HCT116 (cell line): ENCODE data around the gene DIS3L2. TPM values are rescaled to one million over a fixed set of nuclear protein-coding genes. Genes with fewer than 3 reads are reported as not detected.

ENCODE experiments used
- ATAC-seq: fragments of 200-7000 bp; cut with Tn5 transposase; 2 replicates; pipeline ENCODE4 v1.9.1; 2020; ENCODE audit warnings: mild to moderate bottlenecking, moderate library complexity
- BruUV-seq: library from RNA; stranded (reverse); fragments of 400-500 nt; replicated peaks from 2 replicates; lab custom pipeline; 2021; lab: Mats Ljungman, UMichigan
- CTCF ChIA-PET: fragments of 300-600 bp; sonication (Branson Sonifier 250); formaldehyde crosslinking; loops from one replicate; lab custom pipeline; 2021; ENCODE audit warnings: antibody characterized with exemption; lab: Charles Lee
- POLR2A ChIA-PET: fragments of 300-600, 350-600 bp; sonication (Branson Sonifier 250); formaldehyde crosslinking; loops from one replicate; lab custom pipeline; 2021; ENCODE audit warnings: antibody characterized with exemption; lab: Charles Lee
- RAD21 ChIA-PET, 2 experiments: fragments of 300-600 bp; sonication (Branson Sonifier 250); formaldehyde crosslinking; loops; one replicate each; lab custom pipeline; 2023; ENCODE audit warnings: low total read pairs in 2 of 2; ENCODE audit not compliant: uncharacterized antibody in 2 of 2, unreplicated experiment in 2 of 2, low non-redundant PET in 1 of 2; lab: Charles Lee
- DNase-seq: peaks from one replicate; pipeline ENCODE4 v3.0.0-alpha.2; 2010; ENCODE audit warnings: low read depth, low spot score
- H2AFZ ChIP-seq: fragments of 200-600 bp; shearing (Covaris generic), sonication (generic); 2 replicates; pipeline ENCODE4 v1.6.1; 2017; ENCODE audit warnings: low read depth, mixed run types, mixed read lengths, antibody characterized with exemption, low read length; ENCODE audit not compliant: poor library complexity, severe bottlenecking
- H3K27ac ChIP-seq: 2 replicates; pipeline ENCODE4 v1.5.1; 2012; ENCODE audit warnings: low read depth, low read length
- H3K27me3 ChIP-seq: fragments of 200-600 bp; sonication (generic); 2 replicates; pipeline ENCODE4 v1.6.1; 2016; ENCODE audit warnings: mixed run types, low read length, mixed read lengths; ENCODE audit not compliant: insufficient read depth
- H3K36me3 ChIP-seq, 2 experiments: fragments of 200-500 bp in 1 of 2; fragments of 200-600 bp in 1 of 2; sonication (Bioruptor generic) in 1 of 2; sonication (generic) in 1 of 2; 2 replicates each; pipeline versions ENCODE4 v1.5.1 to v1.6.1; 2014 to 2016; ENCODE audit warnings: low read length in 2 of 2, inconsistent platforms in 1 of 2, mixed read lengths in 1 of 2, mixed run types in 1 of 2; ENCODE audit not compliant: insufficient read depth in 2 of 2, control insufficient read depth in 1 of 2
- H3K4me1 ChIP-seq, 2 experiments: fragments of 200-600 bp in 1 of 2; sonication (generic) in 1 of 2; 2 replicates each; pipeline versions ENCODE4 v1.5.1 to v1.6.1; 2012 to 2017; ENCODE audit warnings: low read length in 2 of 2, inconsistent platforms in 1 of 2, mild to moderate bottlenecking in 1 of 2, mixed read lengths in 1 of 2, mixed run types in 1 of 2, moderate library complexity in 1 of 2; ENCODE audit not compliant: insufficient read depth in 2 of 2, control insufficient read depth in 1 of 2
- H3K4me2 ChIP-seq: fragments of 200-600 bp; sonication (generic); 2 replicates; pipeline ENCODE4 v1.6.1; 2017; ENCODE audit warnings: mixed run types, low read length, mixed read lengths
- H3K4me3 ChIP-seq, 2 experiments: fragments of 200-600 bp in 1 of 2; sonication (generic) in 1 of 2; replicated peaks in 1 of 2; 2 replicates each; pipeline ENCODE4 v1.5.1; 2011 to 2016; ENCODE audit warnings: low read length in 2 of 2, control low read depth in 1 of 2, low read depth in 1 of 2, mild to moderate bottlenecking in 1 of 2, mixed read lengths in 1 of 2, mixed run types in 1 of 2
- H3K79me2 ChIP-seq: fragments of 200-600 bp; sonication (generic); 2 replicates; pipeline ENCODE4 v1.6.1; 2017; ENCODE audit warnings: mild to moderate bottlenecking, mixed run types, low read length, moderate library complexity, mixed read lengths; ENCODE audit not compliant: insufficient read depth
- H3K9ac ChIP-seq: fragments of 200-600 bp; sonication (generic); 2 replicates; pipeline ENCODE4 v1.6.1; 2016; ENCODE audit warnings: low read length, mixed read lengths
- H3K9me2 ChIP-seq: fragments of 200-600 bp; sonication (generic), shearing (Covaris generic); 2 replicates; pipeline ENCODE4 v1.6.1; 2017; ENCODE audit warnings: mixed run types, mild to moderate bottlenecking, moderate library complexity; ENCODE audit not compliant: insufficient read depth
- H3K9me3 ChIP-seq, 2 experiments: fragments of 200-500 bp in 1 of 2; fragments of 200-600 bp in 1 of 2; sonication (Bioruptor generic) in 1 of 2; sonication (generic) in 1 of 2; 2 replicates each; pipeline ENCODE4 v1.6.1; 2014 to 2017; ENCODE audit warnings: low read length in 2 of 2, mixed read lengths in 2 of 2, inconsistent platforms in 1 of 2, low read depth in 1 of 2, mild to moderate bottlenecking in 1 of 2, mixed run types in 1 of 2, moderate library complexity in 1 of 2; ENCODE audit not compliant: control insufficient read depth in 1 of 2, insufficient read depth in 1 of 2
- H4K20me1 ChIP-seq: fragments of 200-600 bp; sonication (generic), shearing (Covaris generic); 2 replicates; pipeline ENCODE4 v1.6.1; 2017; ENCODE audit warnings: mixed run types, mild to moderate bottlenecking, moderate library complexity; ENCODE audit not compliant: insufficient read depth
- ATF3 ChIP-seq: IDR thresholded peaks from 2 replicates; pipeline ENCODE4 v1.6.1; 2012
- CBX3 ChIP-seq: IDR thresholded peaks from 2 replicates; pipeline ENCODE4 v1.6.1; 2012; ENCODE audit warnings: low read depth
- EGR1 ChIP-seq: IDR thresholded peaks from 2 replicates; pipeline ENCODE4 v1.6.1; 2012; ENCODE audit warnings: low read depth
- ELF1 ChIP-seq: IDR thresholded peaks from 2 replicates; pipeline ENCODE4 v1.6.1; 2012; ENCODE audit warnings: low read depth, borderline replicate concordance
- EZH2 ChIP-seq: fragments of 200-600 bp; sonication (generic); IDR thresholded peaks from 2 replicates; pipeline ENCODE4 v1.6.1; 2017; ENCODE audit warnings: antibody characterized with exemption, mixed run types
- EZH2phosphoT487 ChIP-seq: fragments of 200-600 bp; IDR thresholded peaks from 2 replicates; pipeline ENCODE4 v1.6.1; 2018; ENCODE audit warnings: antibody characterized with exemption, borderline replicate concordance
- FOSL1 ChIP-seq: IDR thresholded peaks from 2 replicates; pipeline ENCODE4 v1.6.1; 2012; ENCODE audit warnings: low read depth
- MAX ChIP-seq: IDR thresholded peaks from 2 replicates; pipeline ENCODE4 v1.6.1; 2012
- POLR2A ChIP-seq: IDR thresholded peaks from 2 replicates; pipeline ENCODE4 v1.7.0; 2011; ENCODE audit warnings: borderline replicate concordance; ENCODE audit not compliant: insufficient read depth, insufficient read length; ENCODE audit errors: extremely low read depth
- POLR2AphosphoS5 ChIP-seq: IDR thresholded peaks from 2 replicates; pipeline ENCODE4 v1.6.1; 2011; ENCODE audit warnings: mild to moderate bottlenecking, low read depth, low read length, moderate library complexity
- RAD21 ChIP-seq: IDR thresholded peaks from 2 replicates; pipeline ENCODE4 v1.6.1; 2012; ENCODE audit warnings: low read depth, mild to moderate bottlenecking
- REST ChIP-seq: IDR thresholded peaks from 2 replicates; pipeline ENCODE4 v1.6.1; 2012; ENCODE audit warnings: low read depth
- SP1 ChIP-seq: IDR thresholded peaks from 2 replicates; pipeline ENCODE4 v1.6.1; 2012; ENCODE audit warnings: low read depth
- SRF ChIP-seq: IDR thresholded peaks from 2 replicates; pipeline ENCODE4 v1.6.1; 2012; ENCODE audit warnings: low read depth
- TCF7L2 ChIP-seq: IDR thresholded peaks from 2 replicates; pipeline ENCODE4 v1.7.0; 2011; ENCODE audit warnings: borderline replicate concordance, inconsistent platforms; ENCODE audit not compliant: insufficient read depth, insufficient read length; ENCODE audit errors: extremely low read depth
- YY1 ChIP-seq: IDR thresholded peaks from 2 replicates; pipeline ENCODE4 v1.6.1; 2011; ENCODE audit warnings: low read length, low read depth, moderate library complexity, mild to moderate bottlenecking; ENCODE audit not compliant: insufficient replicate concordance; ENCODE audit errors: extremely low read depth
- ZFX ChIP-seq: fragments of 450-650 bp; IDR thresholded peaks from 2 replicates; pipeline ENCODE4 v1.6.1; 2017
- ZNF274 ChIP-seq: fragments of 200-500 bp; sonication (Bioruptor generic); IDR thresholded peaks from 2 replicates; pipeline ENCODE4 v1.6.1; 2014; ENCODE audit warnings: mild to moderate bottlenecking, low read depth, low read length, inconsistent platforms
- intact Hi-C: fragments of 100-400 bp; cut with micrococcal nuclease; formaldehyde crosslinking; loops from 2 replicates; pipeline ENCODE4 v1.10.0; 2022
- total RNA-seq: library from RNA; stranded (reverse); gene quantifications from one replicate; pipeline ENCODE4 v1.2.1, GENCODE V29; 2021; ENCODE audit not compliant: unreplicated experiment

Gene DIS3L2
- total RNA-seq, 1 experiment from 2014 or later, result 42.5 TPM

- no peaks in the 10 kb centered on the region for H3K27me3 ChIP-seq
- H3K27ac ChIP-seq, result no peak overlapping the region
- POLR2A ChIA-PET, result no interaction called here
- CTCF ChIA-PET, result no interaction called here
- no peak for ATAC-seq
- TF ChIP-seq RAD21, result no peak
- TF ChIP-seq ZFX, result no peak
- TF ChIP-seq MAX, result no peak
- no peak for TF ChIP-seq EGR1
- no peak for TF ChIP-seq ELF1
- TF ChIP-seq ATF3, result no peak
- no peak for TF ChIP-seq SP1
- TF ChIP-seq EZH2phosphoT487, result no peak
- no peak for TF ChIP-seq CBX3
- no peak for TF ChIP-seq POLR2AphosphoS5
- no peak for TF ChIP-seq SRF
- no peak for TF ChIP-seq ZNF274
- TF ChIP-seq POLR2A, result no peak
- no peak for TF ChIP-seq TCF7L2
- no peak for TF ChIP-seq FOSL1
- no peak for TF ChIP-seq YY1
- no peak for TF ChIP-seq EZH2
- TF ChIP-seq REST, result no peak
- TF ChIP-seq, all 23 proteins: peak for 0
- Histone ChIP-seq H3K9me3 (no peaks in the 10 kb centered on the region), H3K9me2 (no peaks in the 10 kb centered on the region), H3K9ac (no peak overlapping the region), H3K4me3 (no peak overlapping the region), H4K20me1 (no peaks in the 10 kb centered on the region), H3K36me3 (no peaks in the 10 kb centered on the region), H3K4me1 (no peaks in the 10 kb centered on the region), H2AFZ (no peak overlapping the region), H3K4me2 (no peak overlapping the region), H3K79me2 (no peaks in the 10 kb centered on the region)
- DNase-seq, result no peak
- no TSS peak for BruUV-seq
- intact Hi-C loops, result no loop called here
- RAD21 ChIA-PET, result no interaction called here
Measured at GRCh38 chr2:232320443-232320803, 358.9 kb downstream of the DIS3L2 start.
